Measurements from ENCODE around the gene ELL3. TPM values are rescaled to one million over a fixed set of nuclear protein-coding genes. Genes with fewer than 3 reads are reported as not detected.
"Not testable (repeated sequence)": the region's sequence is repeated elsewhere in the genome, so short reads cannot be mapped to it uniquely, and the experiment has no call there.

Gene ELL3
- total RNA-seq, 1 experiment from 2014 or later = 3.9 TPM

GRCh38 chr15:43792761-43793476 lies 16.2 kb upstream of the ELL3 start:
- DNase-seq (ENCODE audit: extremely low read depth, low read depth) = no peak

GRCh38 chr15:43791993-43792760 lies 15.4 kb upstream of the ELL3 start, which contains the start of gene SERF2:
Gene SERF2 (plus strand): TSS chr15:43792320. CDS start chr15:43792377, 57 bp downstream.
- peak; percentile 99 for DNase-seq (ENCODE audit: extremely low read depth, low read depth)

- DNase-seq (ENCODE audit: extremely low read depth, low read depth) = no peak
These were observed 12.6 kb upstream of the ELL3 start for GRCh38 chr15:43789409-43789808.

- DNase-seq (ENCODE audit: extremely low read depth, low read depth) = no peak
These were observed 2.2 kb upstream of the ELL3 start for GRCh38 chr15:43779016-43779415.

GRCh38 chr15:43777267-43777914 lies 625 bp upstream of the ELL3 start:
- peak; percentile 68 for DNase-seq (ENCODE audit: extremely low read depth, low read depth)

- DNase-seq (ENCODE audit: extremely low read depth, low read depth) = no peak
These were observed 557 bp downstream of the ELL3 start for GRCh38 chr15:43776101-43776717.

GRCh38 chr15:43775411-43775965 lies 1.3 kb downstream of the ELL3 start:
- DNase-seq (ENCODE audit: extremely low read depth, low read depth) = peak; percentile 56

GRCh38 chr15:43774062-43774461 lies 2.7 kb downstream of the ELL3 start:
- DNase-seq (ENCODE audit: extremely low read depth, low read depth) = no peak

GRCh38 chr15:43772624-43773023 lies 4.1 kb downstream of the ELL3 start:
- DNase-seq (ENCODE audit: extremely low read depth, low read depth) = no peak

- no peak for DNase-seq (ENCODE audit: extremely low read depth, low read depth)
These were observed 5.0 kb downstream of the ELL3 start for GRCh38 chr15:43771816-43772215.

GRCh38 chr15:43769584-43770228 lies 7.1 kb downstream of the ELL3 start:
- peak; percentile 44 for DNase-seq (ENCODE audit: extremely low read depth, low read depth)

GRCh38 chr15:43763819-43764446 lies 12.8 kb downstream of the ELL3 start:
- DNase-seq (ENCODE audit: extremely low read depth, low read depth) = no peak

- no peak for DNase-seq (ENCODE audit: extremely low read depth, low read depth)
These were observed 13.9 kb downstream of the ELL3 start for GRCh38 chr15:43762824-43763223.

GRCh38 chr15:43751885-43752284 lies 24.9 kb downstream of the ELL3 start:
- no peak for DNase-seq (ENCODE audit: extremely low read depth, low read depth)

- no peak for DNase-seq (ENCODE audit: extremely low read depth, low read depth)
These were observed 26.9 kb downstream of the ELL3 start for GRCh38 chr15:43749690-43750345.

- no peak for DNase-seq (ENCODE audit: extremely low read depth, low read depth)
These were observed 28.4 kb downstream of the ELL3 start for GRCh38 chr15:43748376-43748775.

GRCh38 chr15:43746903-43747309 lies 29.9 kb downstream of the ELL3 start:
- not testable (repeated sequence) for DNase-seq (ENCODE audit: extremely low read depth, low read depth)

- peak; percentile 84 for DNase-seq (ENCODE audit: extremely low read depth, low read depth)
These were observed 30.4 kb downstream of the ELL3 start, which contains the start of gene PDIA3 for GRCh38 chr15:43746245-43746902. Gene PDIA3 (plus strand): TSS chr15:43746438. CDS start chr15:43746540, 102 bp downstream.

GRCh38 chr15:43735416-43735815 lies 41.4 kb downstream of the ELL3 start:
- DNase-seq (ENCODE audit: extremely low read depth, low read depth) = no peak

Data from NCI-H460 (cell line).